Measurements from ENCODE around the gene KRR1. TPM values are rescaled to one million over a fixed set of nuclear protein-coding genes. Genes with fewer than 3 reads are reported as not detected.

KRR1 gene
- polyA plus RNA-seq, 1 experiment = 64.4 TPM

Other genes starting within 250 kb of the KRR1 start
- 1.3 and 1.9 TPM in 2 replicates for gene CAPS2, start 181.3 kb downstream of the KRR1 start, polyA plus RNA-seq (2011; rRNA removed)
- not detected in 2 replicates for gene GLIPR1L1, start 176.9 kb downstream of the KRR1 start, polyA plus RNA-seq (2011; rRNA removed)
- gene GLIPR1L2, start 120.5 kb downstream of the KRR1 start, polyA plus RNA-seq (2011; rRNA removed) = 0.21 and 0.27 TPM in 2 replicates
- 299 and 335 TPM in 2 replicates for gene GLIPR1, start 30.9 kb downstream of the KRR1 start, polyA plus RNA-seq (2011; rRNA removed)